Activated naive CD4-positive, alpha-beta T cell treated with Interleukin-2 at 50 U/mL for 16 hours (primary cell): ENCODE results near the gene TMEM184A.
A peak's percentile ranks its signal among the peaks of the same experiment; 100 is the strongest.
"Not testable (repeated sequence)": the region's sequence is repeated elsewhere in the genome, so short reads cannot be mapped to it uniquely, and the experiment has no call there.

ENCODE experiments used
- DNase-seq: peaks from one replicate; pipeline ENCODE4 v3.0.0-alpha.2; 2020

TMEM184A gene

GRCh38 chr7:1588978-1589377 lies 33.0 kb upstream of the TMEM184A start:
- no peak for DNase-seq

- DNase-seq: no peak
Measured at GRCh38 chr7:1587738-1588137, 31.7 kb upstream of the TMEM184A start.

- no peak for DNase-seq
Measured at GRCh38 chr7:1586827-1587705, 31.1 kb upstream of the TMEM184A start.

GRCh38 chr7:1586126-1586826 lies 30.3 kb upstream of the TMEM184A start:
- DNase-seq: no peak

- no peak for DNase-seq
Measured at GRCh38 chr7:1585142-1585981, 29.4 kb upstream of the TMEM184A start.

- DNase-seq: no peak
Measured at GRCh38 chr7:1584700-1585099, 28.7 kb upstream of the TMEM184A start.

- not testable (repeated sequence) for DNase-seq
Measured at GRCh38 chr7:1583241-1583930, 27.4 kb upstream of the TMEM184A start.

- no peak for DNase-seq
Measured at GRCh38 chr7:1580422-1581030, 24.5 kb upstream of the TMEM184A start.

GRCh38 chr7:1579481-1580421 lies 23.7 kb upstream of the TMEM184A start:
- DNase-seq: peak; percentile 76

- no peak for DNase-seq
Measured at GRCh38 chr7:1578513-1578912, 22.5 kb upstream of the TMEM184A start.

GRCh38 chr7:1576521-1577253 lies 20.7 kb upstream of the TMEM184A start:
- no peak for DNase-seq

- DNase-seq: no peak
Measured at GRCh38 chr7:1575809-1576208, 19.8 kb upstream of the TMEM184A start.

- DNase-seq: no peak
Measured at GRCh38 chr7:1572111-1572822, 16.3 kb upstream of the TMEM184A start.

GRCh38 chr7:1569833-1570632 lies 14.0 kb upstream of the TMEM184A start, which contains the start of gene PSMG3:
TSS of gene PSMG3 (minus strand) at chr7:1570032. CDS start at chr7:1569339, 693 bp downstream.
- peak; percentile 90 for DNase-seq

- DNase-seq: no peak
Measured at GRCh38 chr7:1569440-1569832, 13.4 kb upstream of the TMEM184A start.

GRCh38 chr7:1569016-1569415 lies 13.0 kb upstream of the TMEM184A start:
- DNase-seq: peak; percentile 36

- DNase-seq: no peak
Measured at GRCh38 chr7:1567896-1568510, 12.0 kb upstream of the TMEM184A start.
